H9 (cell line): ENCODE results near the gene HEMGN. TPM values are rescaled to one million over a fixed set of nuclear protein-coding genes. Genes with fewer than 3 reads are reported as not detected.

ENCODE experiments used
- DNase-seq: peaks from one replicate; pipeline ENCODE4 v3.0.0-alpha.2; 2017
- H2AFZ ChIP-seq: one replicate; pipeline ENCODE4 v1.6.1; 2013; ENCODE audit warnings: mild to moderate bottlenecking, low read length, control low read depth, moderate library complexity
- H2AK5ac ChIP-seq: 2 replicates; pipeline ENCODE4 v1.6.1; 2013; ENCODE audit warnings: low read length, control low read depth, mixed read lengths; ENCODE audit not compliant: insufficient read length
- H2BK120ac ChIP-seq: one replicate; pipeline ENCODE4 v1.6.1; 2013; ENCODE audit warnings: low read depth, mild to moderate bottlenecking, low read length, control low read depth, inconsistent platforms; ENCODE audit not compliant: poor library complexity, severe bottlenecking
- H2BK12ac ChIP-seq: 2 replicates; pipeline ENCODE4 v1.6.1; 2013; ENCODE audit warnings: low read length, control low read depth, mixed read lengths, low read depth; ENCODE audit not compliant: insufficient read length
- H2BK15ac ChIP-seq: 2 replicates; pipeline ENCODE4 v1.6.1; 2013; ENCODE audit warnings: low read depth, low read length, control low read depth
- H2BK20ac ChIP-seq: one replicate; pipeline ENCODE4 v1.6.1; 2013; ENCODE audit warnings: low read depth, mild to moderate bottlenecking, low read length, control low read depth, inconsistent platforms; ENCODE audit not compliant: poor library complexity, severe bottlenecking
- H2BK5ac ChIP-seq: 2 replicates; pipeline ENCODE4 v1.6.1; 2013; ENCODE audit warnings: low read length, control low read depth, mixed read lengths; ENCODE audit not compliant: insufficient read length
- H3K14ac ChIP-seq: 2 replicates; pipeline ENCODE4 v1.6.1; 2013; ENCODE audit warnings: low read length, control low read depth; ENCODE audit not compliant: insufficient read depth
- H3K18ac ChIP-seq: 2 replicates; pipeline ENCODE4 v1.6.1; 2013; ENCODE audit warnings: low read depth, mild to moderate bottlenecking, mixed read lengths, low read length, control low read depth; ENCODE audit not compliant: insufficient read length
- H3K23ac ChIP-seq: 2 replicates; pipeline ENCODE4 v1.6.1; 2013; ENCODE audit warnings: low read length, control low read depth, mixed read lengths, low read depth; ENCODE audit not compliant: insufficient read length
- H3K23me2 ChIP-seq: 2 replicates; pipeline ENCODE4 v1.6.1; 2013; ENCODE audit warnings: low read depth, mild to moderate bottlenecking, mixed read lengths, low read length, control low read depth; ENCODE audit not compliant: insufficient read length, poor library complexity, severe bottlenecking
- H3K27ac ChIP-seq: 2 replicates; pipeline ENCODE4 v1.5.1; 2013; ENCODE audit warnings: low read length, control low read depth, mixed read lengths, low read depth; ENCODE audit not compliant: insufficient read length
- H3K27me3 ChIP-seq: 2 replicates; pipeline ENCODE4 v1.6.1; 2013; ENCODE audit warnings: low read length, control low read depth, inconsistent platforms; ENCODE audit not compliant: insufficient read depth
- H3K4ac ChIP-seq: 2 replicates; pipeline ENCODE4 v1.6.1; 2013; ENCODE audit warnings: low read depth, mild to moderate bottlenecking, control low read depth, inconsistent platforms, low read length, moderate library complexity
- H3K4me1 ChIP-seq: 2 replicates; pipeline ENCODE4 v1.6.1; 2013; ENCODE audit warnings: low read length, control low read depth, inconsistent platforms; ENCODE audit not compliant: insufficient read depth
- H3K4me2 ChIP-seq: 2 replicates; pipeline ENCODE4 v1.6.1; 2013; ENCODE audit warnings: low read length, control low read depth, mixed read lengths; ENCODE audit not compliant: insufficient read length, insufficient read depth
- H3K56ac ChIP-seq: 2 replicates; pipeline ENCODE4 v1.6.1; 2013; ENCODE audit warnings: low read depth, mild to moderate bottlenecking, mixed read lengths, low read length, control low read depth; ENCODE audit not compliant: insufficient read length
- H3K79me1 ChIP-seq: 2 replicates; pipeline ENCODE4 v1.6.1; 2013; ENCODE audit warnings: low read depth, mild to moderate bottlenecking, moderate library complexity, low read length, control low read depth, inconsistent platforms; ENCODE audit not compliant: insufficient read depth, poor library complexity, severe bottlenecking
- H3K79me2 ChIP-seq: 2 replicates; pipeline ENCODE4 v1.6.1; 2013; ENCODE audit warnings: low read length, control low read depth, inconsistent platforms; ENCODE audit not compliant: insufficient read depth
- H3K9ac ChIP-seq: 2 replicates; pipeline ENCODE4 v1.6.1; 2013; ENCODE audit warnings: low read length, control low read depth, mixed read lengths; ENCODE audit not compliant: insufficient read length; ENCODE audit errors: extremely low read depth
- H3K9me3 ChIP-seq: one replicate; pipeline ENCODE4 v1.6.1; 2013; ENCODE audit warnings: low read depth, low read length, inconsistent platforms; ENCODE audit not compliant: control insufficient read depth
- H3T11ph ChIP-seq: one replicate; pipeline ENCODE4 v1.6.1; 2013; ENCODE audit warnings: mild to moderate bottlenecking, low read length, control low read depth, inconsistent platforms
- H4K20me1 ChIP-seq: one replicate; pipeline ENCODE4 v1.6.1; 2013; ENCODE audit not compliant: control insufficient read depth, insufficient read length, insufficient read depth
- H4K5ac ChIP-seq: 2 replicates; pipeline ENCODE4 v1.6.1; 2013; ENCODE audit warnings: low read depth, mild to moderate bottlenecking, mixed read lengths, low read length, control low read depth; ENCODE audit not compliant: insufficient read length
- H4K8ac ChIP-seq: replicated peaks from 2 replicates; pipeline ENCODE4 v1.6.1; 2013; ENCODE audit warnings: low read length, control low read depth, mixed read lengths, low read depth; ENCODE audit not compliant: insufficient read length
- H4K91ac ChIP-seq: 2 replicates; pipeline ENCODE4 v1.6.1; 2013; ENCODE audit warnings: low read depth, mild to moderate bottlenecking, moderate library complexity, mixed read lengths, low read length, control low read depth; ENCODE audit not compliant: insufficient read length
- H3K27ac Mint-ChIP-seq, 3 experiments: 2 replicates in 2 of 3; 3 replicates in 1 of 3; pipeline ENCODE4 v1.8.0; 2020 to 2021; ENCODE audit warnings: mixed read lengths in 3 of 3, mild to moderate bottlenecking in 1 of 3, moderate library complexity in 1 of 3
- H3K27me3 Mint-ChIP-seq: 2 replicates; pipeline ENCODE4 v1.8.0; 2021; ENCODE audit warnings: low read depth, mild to moderate bottlenecking, moderate library complexity, mixed read lengths
- H3K36me3 Mint-ChIP-seq, 3 experiments: 2 replicates in 2 of 3; 3 replicates in 1 of 3; pipeline ENCODE4 v1.8.0; 2020 to 2021; ENCODE audit warnings: low read depth in 3 of 3, mixed read lengths in 3 of 3; ENCODE audit not compliant: insufficient read depth in 1 of 3
- H3K4me1 Mint-ChIP-seq, 2 experiments: 2 replicates each; pipeline ENCODE4 v1.8.0; 2020; ENCODE audit warnings: mixed read lengths in 2 of 2
- H3K4me3 Mint-ChIP-seq, 2 experiments: 2 replicates in 1 of 2; 3 replicates in 1 of 2; pipeline ENCODE4 v1.8.0; 2020 to 2021; ENCODE audit warnings: mild to moderate bottlenecking in 2 of 2, mixed read lengths in 2 of 2, moderate library complexity in 1 of 2
- H3K9me3 Mint-ChIP-seq, 2 experiments: 2 replicates in 1 of 2; 3 replicates in 1 of 2; pipeline ENCODE4 v1.8.0; 2020; ENCODE audit warnings: mild to moderate bottlenecking in 2 of 2, mixed read lengths in 2 of 2, moderate library complexity in 1 of 2
- CTCF ChIP-seq: fragments of 200-600 bp; sonication (generic); conservative IDR thresholded peaks from 3 replicates; pipeline ENCODE4 v1.8.0; 2021; ENCODE audit warnings: antibody characterized with exemption, mild to moderate bottlenecking
- WGBS: extraction: QIAGEN DNeasy Blood & Tissue Kit; methylation state at CpG from one replicate; pipeline ENCODE4 v1.1.7; 2013; ENCODE audit warnings: missing lambda C conversion rate, low lambda C conversion rate, mixed read lengths; ENCODE audit not compliant: insufficient read length; ENCODE audit errors: extremely low coverage; 5-methylcytosine and 5-hydroxymethylcytosine counted together
- total RNA-seq: library from RNA; stranded (reverse); gene quantifications from 2 replicates; pipeline ENCODE4 v1.2.1, GENCODE V29; 2021

Gene HEMGN
- total RNA-seq, 1 experiment from 2014 or later: not detected

GRCh38 chr9:97963232-97963631 lies 25.3 kb upstream of the HEMGN start:
- Histone ChIP-seq H2BK20ac (no peak overlapping the region), H3K27me3 (peaks cover 2% of the 10 kb centered on the region; the same call in 1 of the 2 replicates), H3K79me1 (no peaks in the 10 kb centered on the region), H2BK15ac (no peak overlapping the region), H2AFZ (no peak overlapping the region), H3K4ac (no peak overlapping the region), H3K9ac (no peak overlapping the region), H4K91ac (no peak overlapping the region), H2BK5ac (no peak overlapping the region), H3K79me2 (no peaks in the 10 kb centered on the region), H4K8ac (no peak overlapping the region), H3K27ac (no peak overlapping the region), H3K56ac (no peak overlapping the region), H3K4me2 (no peak overlapping the region), H3K4me1 (no peaks in the 10 kb centered on the region), H2BK12ac (no peak overlapping the region), H4K5ac (no peak overlapping the region), H2AK5ac (no peak overlapping the region), H3K23ac (no peak overlapping the region), H3K18ac (no peak overlapping the region), H4K20me1 (no peaks in the 10 kb centered on the region), H2BK120ac (no peak overlapping the region), H3K14ac (no peak overlapping the region), H3K23me2 (no peaks in the 10 kb centered on the region), H3K9me3 (no peaks in the 10 kb centered on the region), H3T11ph (no peak overlapping the region)
- Mint-ChIP-seq H3K4me1 (peaks cover 0 to 5% of the 10 kb centered on the region in 2 experiments; a peak in 2 of 4 replicates), H3K4me3 (no peak overlapping the region), H3K27me3 (peaks cover 85% of the 10 kb centered on the region), H3K27ac (no peak overlapping the region), H3K36me3 (no peaks in the 10 kb centered on the region), H3K9me3 (no peaks in the 10 kb centered on the region)
- TF ChIP-seq CTCF: no peak
- no CpG with 5 or more reads among the region's 2 CpGs for WGBS
- no peak for DNase-seq
